GM13976 (cell line): ENCODE data around the gene SGO2.
"Not testable (repeated sequence)": the region's sequence is repeated elsewhere in the genome, so short reads cannot be mapped to it uniquely, and the experiment has no call there.

Experiments
- DNase-seq: peaks from one replicate; pipeline ENCODE4 v3.0.0; 2012; ENCODE audit warnings: low spot score
- in situ Hi-C: fragments of 300-500 bp; cut with MboI; formaldehyde crosslinking; loops from one replicate; pipeline ENCODE4 v1.12.0; 2022; ENCODE audit warnings: low sequenced_read_pairs, mixed read lengths, inconsistent platforms; ENCODE audit not compliant: unreplicated experiment
- TF ChIP-seq, protein P1 (sequence below): IDR thresholded peaks from 2 replicates; pipeline ENCODE4 v1.5.1; 2012; ENCODE audit warnings: borderline replicate concordance, mild to moderate bottlenecking; ENCODE audit not compliant: insufficient read depth; ENCODE audit errors: extremely low read depth, missing control alignments, control extremely low read depth

The SGO2 gene

DNA sequence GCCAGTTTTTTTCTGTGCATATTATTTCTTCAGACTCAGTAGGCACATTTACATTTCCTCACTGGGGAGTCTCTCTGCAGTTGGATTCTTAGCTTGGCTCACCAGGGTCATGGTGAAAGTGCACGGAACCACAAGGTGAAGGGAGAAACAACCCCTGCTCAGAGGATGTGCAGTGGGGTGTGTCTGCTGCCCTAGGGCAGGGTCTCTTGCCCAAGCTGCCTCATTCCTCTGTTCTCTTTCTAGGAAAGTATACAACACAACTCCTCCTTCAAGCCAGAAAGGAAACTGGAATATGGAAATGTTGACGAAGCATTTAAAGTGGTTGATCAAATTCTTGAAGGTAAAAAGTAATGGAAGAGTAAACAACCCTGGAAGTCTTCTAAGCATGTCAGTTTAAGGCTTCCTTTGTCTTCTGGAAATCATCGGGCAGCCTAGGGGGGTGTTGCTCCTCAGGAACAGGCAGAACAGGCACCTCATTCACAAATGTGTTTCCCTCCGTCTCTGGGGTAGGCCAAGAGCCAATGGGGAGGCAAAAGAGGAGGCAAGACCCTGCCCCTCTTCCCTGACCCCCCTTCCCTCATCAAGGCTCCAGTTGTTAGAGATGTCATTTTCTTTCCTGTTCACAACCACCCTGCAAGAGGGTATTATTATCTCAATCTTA is 101.2 kb downstream of the SGO2 start:
- in situ Hi-C loops, result no loop called here
- TF ChIP-seq, protein P1, sequence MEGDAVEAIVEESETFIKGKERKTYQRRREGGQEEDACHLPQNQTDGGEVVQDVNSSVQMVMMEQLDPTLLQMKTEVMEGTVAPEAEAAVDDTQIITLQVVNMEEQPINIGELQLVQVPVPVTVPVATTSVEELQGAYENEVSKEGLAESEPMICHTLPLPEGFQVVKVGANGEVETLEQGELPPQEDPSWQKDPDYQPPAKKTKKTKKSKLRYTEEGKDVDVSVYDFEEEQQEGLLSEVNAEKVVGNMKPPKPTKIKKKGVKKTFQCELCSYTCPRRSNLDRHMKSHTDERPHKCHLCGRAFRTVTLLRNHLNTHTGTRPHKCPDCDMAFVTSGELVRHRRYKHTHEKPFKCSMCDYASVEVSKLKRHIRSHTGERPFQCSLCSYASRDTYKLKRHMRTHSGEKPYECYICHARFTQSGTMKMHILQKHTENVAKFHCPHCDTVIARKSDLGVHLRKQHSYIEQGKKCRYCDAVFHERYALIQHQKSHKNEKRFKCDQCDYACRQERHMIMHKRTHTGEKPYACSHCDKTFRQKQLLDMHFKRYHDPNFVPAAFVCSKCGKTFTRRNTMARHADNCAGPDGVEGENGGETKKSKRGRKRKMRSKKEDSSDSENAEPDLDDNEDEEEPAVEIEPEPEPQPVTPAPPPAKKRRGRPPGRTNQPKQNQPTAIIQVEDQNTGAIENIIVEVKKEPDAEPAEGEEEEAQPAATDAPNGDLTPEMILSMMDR, result no peak
- no peak for DNase-seq

DNA sequence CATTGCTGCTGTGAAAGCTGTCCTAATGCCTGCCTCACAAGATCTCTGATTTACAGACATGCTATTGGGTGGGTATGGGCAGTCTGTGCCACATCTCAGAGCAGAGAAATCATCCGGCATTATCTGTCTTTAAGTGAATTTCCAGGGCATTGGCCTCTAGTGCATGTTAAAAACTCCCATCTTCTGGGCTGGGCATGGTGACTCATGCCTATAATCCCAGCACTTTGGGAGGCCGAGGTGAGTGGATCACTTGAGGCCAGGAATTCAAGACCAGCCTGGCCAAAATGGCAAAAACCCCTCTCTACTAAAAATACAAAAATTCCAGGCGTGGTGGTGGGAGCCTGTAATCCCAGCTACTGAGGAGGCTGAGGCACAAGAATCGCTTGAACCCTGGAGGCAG is 102.5 kb downstream of the SGO2 start:
- in situ Hi-C loops, DNase-seq: not testable (repeated sequence)

DNA sequence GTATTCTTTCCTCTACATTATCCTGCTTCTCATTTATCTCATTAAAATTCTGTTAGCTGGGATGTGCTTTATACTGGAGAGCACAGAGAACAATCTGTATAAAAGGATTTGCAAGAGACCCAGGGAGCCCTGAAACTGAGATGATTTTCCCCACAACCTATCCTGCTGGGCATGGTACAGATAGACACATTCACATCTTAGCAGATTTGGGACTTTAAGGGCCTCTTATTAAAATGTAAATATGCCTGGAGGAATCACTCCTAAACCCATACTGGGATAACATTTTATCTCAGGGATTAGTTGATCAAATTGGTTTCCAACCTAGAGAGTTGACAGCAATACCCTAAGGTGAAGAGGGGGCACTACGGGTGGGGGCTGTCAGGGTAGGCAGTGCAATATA is 105.3 kb downstream of the SGO2 start:
- TF ChIP-seq, protein P1, result no peak
- in situ Hi-C loops, result no loop called here
- no peak for DNase-seq
